HG03457 (cell line): ENCODE results near the gene DIAPH3.

Source experiments
- ATAC-seq: cut with Tn5 transposase; IDR thresholded peaks from one replicate; pipeline ENCODE4 v1.9.1; 2021; ENCODE audit warnings: moderate number of reproducible peaks; ENCODE audit not compliant: unreplicated experiment

The DIAPH3 gene

GRCh38 chr13:59963383-59963782, 200.3 kb downstream of the DIAPH3 start:
- no peak for ATAC-seq

GRCh38 chr13:59962343-59962742, 201.4 kb downstream of the DIAPH3 start:
- no peak for ATAC-seq

GRCh38 chr13:59960683-59961082, 203.0 kb downstream of the DIAPH3 start:
- ATAC-seq, result no peak

GRCh38 chr13:59957438-59957837, 206.3 kb downstream of the DIAPH3 start:
- no peak for ATAC-seq

GRCh38 chr13:59954601-59955000, 209.1 kb downstream of the DIAPH3 start:
- ATAC-seq, result no peak

- no peak for ATAC-seq
Measured at GRCh38 chr13:59951011-59951410, 212.7 kb downstream of the DIAPH3 start.

- no peak for ATAC-seq
Measured at GRCh38 chr13:59950266-59950665, 213.5 kb downstream of the DIAPH3 start.

- no peak for ATAC-seq
Measured at GRCh38 chr13:59948686-59949085, 215.0 kb downstream of the DIAPH3 start.

GRCh38 chr13:59946944-59947343, 216.8 kb downstream of the DIAPH3 start:
- ATAC-seq, result no peak

GRCh38 chr13:59931621-59932020, 232.1 kb downstream of the DIAPH3 start:
- ATAC-seq, result no peak

- no peak for ATAC-seq
Measured at GRCh38 chr13:59924256-59924655, 239.5 kb downstream of the DIAPH3 start.

GRCh38 chr13:59915252-59915651, 248.5 kb downstream of the DIAPH3 start:
- ATAC-seq, result no peak

- no peak for ATAC-seq
Measured at GRCh38 chr13:59914556-59914955, 249.2 kb downstream of the DIAPH3 start.

GRCh38 chr13:59906413-59907049, 257.2 kb downstream of the DIAPH3 start:
- ATAC-seq, result no peak

- ATAC-seq, result no peak
Measured at GRCh38 chr13:59901191-59901590, 262.5 kb downstream of the DIAPH3 start.

- no peak for ATAC-seq
Measured at GRCh38 chr13:59898066-59898465, 265.7 kb downstream of the DIAPH3 start.

- no peak for ATAC-seq
Measured at GRCh38 chr13:59893266-59893665, 270.5 kb downstream of the DIAPH3 start.

GRCh38 chr13:59891053-59891452, 272.7 kb downstream of the DIAPH3 start:
- no peak for ATAC-seq

GRCh38 chr13:59890054-59890453, 273.7 kb downstream of the DIAPH3 start:
- no peak for ATAC-seq

- no peak for ATAC-seq
Measured at GRCh38 chr13:59888408-59888807, 275.3 kb downstream of the DIAPH3 start.

GRCh38 chr13:59885076-59885475, 278.7 kb downstream of the DIAPH3 start:
- ATAC-seq, result no peak

- ATAC-seq, result no peak
Measured at GRCh38 chr13:59883885-59884284, 279.8 kb downstream of the DIAPH3 start.

GRCh38 chr13:59880468-59880867, 283.3 kb downstream of the DIAPH3 start:
- ATAC-seq, result no peak
